HepG2 (cell line): ENCODE measurements around the gene UBL5. TPM values are rescaled to one million over a fixed set of nuclear protein-coding genes. Genes with fewer than 3 reads are reported as not detected.

Experiments used
- ATAC-seq: fragments of 200-7000 bp; cut with Tn5 transposase; 3 replicates; pipeline ENCODE4 v1.9.1; 2020; ENCODE audit warnings: mild to moderate bottlenecking, moderate library complexity
- BruUV-seq: library from RNA; stranded (reverse); fragments of 400-500 nt; replicated peaks from 2 replicates; lab custom pipeline; 2021; lab: Mats Ljungman, UMichigan
- CTCF ChIA-PET: fragments of 300-600 bp; formaldehyde crosslinking; extraction: SDS; loops from one replicate; lab custom pipeline; 2021; ENCODE audit warnings: low total read pairs, inconsistent platforms, low intra/inter-chr PET ratio; lab: Yijun Ruan, JAX
- POLR2A ChIA-PET: fragments of 350-600 bp; sonication (Branson Sonifier 250); formaldehyde crosslinking; loops from one replicate; lab custom pipeline; 2020; ENCODE audit warnings: antibody characterized with exemption, inconsistent platforms; lab: Yijun Ruan, JAX
- DNase-seq: peaks from one replicate; pipeline ENCODE4 v3.0.0-alpha.2; 2015; ENCODE audit warnings: low spot score
- FAIRE-seq: peaks from 3 replicates; lab custom pipeline; 2011; peaks lifted over from hg19 to GRCh38; lab: Jason Lieb, UNC
- H2AFZ ChIP-seq: one replicate; pipeline ENCODE4 v1.6.1; 2011; ENCODE audit warnings: low read length, inconsistent platforms
- H3K27ac ChIP-seq: fragments of 300-600 bp; 3 replicates; pipeline ENCODE4 v1.8.0; 2011; ENCODE audit warnings: mixed run types, mild to moderate bottlenecking, mixed read lengths, low read length, inconsistent platforms; ENCODE audit not compliant: insufficient read depth; ENCODE audit errors: extremely low read length
- H3K27me3 ChIP-seq, 2 experiments: fragments of 200-600 bp in 1 of 2; 2 replicates in 1 of 2; 3 replicates in 1 of 2; pipeline versions ENCODE4 v1.6.0 to v1.8.0; 2011; ENCODE audit warnings: low read length in 2 of 2, mild to moderate bottlenecking in 2 of 2, moderate library complexity in 2 of 2, inconsistent platforms in 1 of 2; ENCODE audit not compliant: insufficient read depth in 2 of 2, control insufficient read depth in 1 of 2
- H3K36me3 ChIP-seq, 2 experiments: fragments of 200-600 bp in 1 of 2; replicated peaks in 1 of 2; 2 replicates in 1 of 2; 3 replicates in 1 of 2; pipeline versions ENCODE4 v1.5.1 to v1.8.0; 2011; ENCODE audit warnings: low read length in 2 of 2, inconsistent platforms in 1 of 2; ENCODE audit not compliant: insufficient read depth in 2 of 2, control insufficient read depth in 1 of 2
- H3K4me1 ChIP-seq: 2 replicates; pipeline ENCODE4 v1.5.1; 2012; ENCODE audit warnings: low read length, inconsistent platforms; ENCODE audit not compliant: insufficient read depth
- H3K4me2 ChIP-seq: 2 replicates; pipeline ENCODE4 v1.6.0; 2011; ENCODE audit warnings: low read depth, low read length, inconsistent platforms
- H3K4me3 ChIP-seq, 3 experiments: fragments of 200-600 bp in 1 of 3; sonication (generic), shearing (Covaris generic) in 1 of 3; replicated peaks in 1 of 3; 2 replicates each; pipeline ENCODE4 v1.5.1; 2011 to 2016; ENCODE audit warnings: low read length in 3 of 3, inconsistent platforms in 2 of 3, low read depth in 2 of 3, mild to moderate bottlenecking in 2 of 3, control low read depth in 1 of 3, mixed read lengths in 1 of 3; ENCODE audit not compliant: insufficient read depth in 1 of 3
- H3K79me2 ChIP-seq: one replicate; pipeline ENCODE4 v1.6.1; 2011; ENCODE audit warnings: low read length, inconsistent platforms; ENCODE audit not compliant: insufficient read depth
- H3K9ac ChIP-seq: 2 replicates; pipeline ENCODE4 v1.6.0; 2011; ENCODE audit warnings: mild to moderate bottlenecking, low read depth, low read length, inconsistent platforms; ENCODE audit not compliant: insufficient read depth
- H3K9me3 ChIP-seq: 2 replicates; pipeline ENCODE4 v1.5.1; 2012; ENCODE audit warnings: mild to moderate bottlenecking, low read length
- H4K20me1 ChIP-seq: 2 replicates; pipeline ENCODE4 v1.6.0; 2011; ENCODE audit warnings: inconsistent platforms, mild to moderate bottlenecking, low read length, moderate library complexity; ENCODE audit not compliant: insufficient read depth
- AFF4 ChIP-seq: sonication (generic); formaldehyde crosslinking; IDR thresholded peaks from 2 replicates; pipeline ENCODE4 v1.4.0; 2020; ENCODE audit warnings: missing genetic modification reagents
- DRAP1 ChIP-seq: IDR thresholded peaks from 2 replicates; pipeline ENCODE4 v1.6.1; 2016; ENCODE audit warnings: missing genetic modification reagents, missing compliant biosample characterization
- GLI4 ChIP-seq: sonication (generic); formaldehyde crosslinking; IDR thresholded peaks from 2 replicates; pipeline ENCODE4 v1.5.1; 2020; ENCODE audit warnings: missing genetic modification reagents, mild to moderate bottlenecking, moderate library complexity, borderline replicate concordance
- ZBTB7A ChIP-seq: sonication (generic); formaldehyde crosslinking; IDR thresholded peaks from 2 replicates; pipeline ENCODE4 v1.8.0; 2022; ENCODE audit warnings: mild to moderate bottlenecking, missing genetic modification reagents
- ZFY ChIP-seq: sonication (generic); formaldehyde crosslinking; IDR thresholded peaks from 2 replicates; pipeline ENCODE4 v1.4.0; 2020; ENCODE audit warnings: missing genetic modification reagents
- ZNF234 ChIP-seq: sonication (generic); formaldehyde crosslinking; conservative IDR thresholded peaks from 2 replicates; pipeline ENCODE4 v1.5.1; 2020; ENCODE audit warnings: mild to moderate bottlenecking, missing genetic modification reagents
- ZNF589 ChIP-seq: sonication (generic); formaldehyde crosslinking; conservative IDR thresholded peaks from 2 replicates; pipeline ENCODE4 v1.8.0; 2022; ENCODE audit warnings: mild to moderate bottlenecking, moderate library complexity, missing genetic modification reagents
- ZNF605 ChIP-seq: sonication (generic); formaldehyde crosslinking; IDR thresholded peaks from 2 replicates; pipeline ENCODE4 v1.8.0; 2022; ENCODE audit warnings: mild to moderate bottlenecking, missing genetic modification reagents
- ZNF616 ChIP-seq: sonication (generic); formaldehyde crosslinking; IDR thresholded peaks from 2 replicates; pipeline ENCODE4 v1.5.0; 2020; ENCODE audit warnings: low read depth, mild to moderate bottlenecking, missing genetic modification reagents
- ZNF709 ChIP-seq: sonication (generic); formaldehyde crosslinking; IDR thresholded peaks from 2 replicates; pipeline ENCODE4 v1.5.0; 2020; ENCODE audit warnings: mild to moderate bottlenecking, missing genetic modification reagents
- WGBS: methylation state at CpG from one replicate; pipeline ENCODE4 v1.1.6; 2017; ENCODE audit warnings: low lambda C conversion rate; 5-methylcytosine and 5-hydroxymethylcytosine counted together
- in situ Hi-C: cut with HindIII; loops from 2 replicates; pipeline ENCODE4 v1.10.0; 2017; ENCODE audit warnings: low pct_unique_long_range_greater_than_20kb; ENCODE audit not compliant: extremely low pct_ligation_motif_present
- intact Hi-C: fragments of 100-400 bp; cut with micrococcal nuclease; formaldehyde crosslinking; loops from one replicate; pipeline ENCODE4 v1.10.0; 2022; ENCODE audit not compliant: unreplicated experiment
- polyA plus RNA-seq, 8 experiments: library from polyadenylated mRNA; depleted of rRNA in 3 of 8; stranded (reverse) in 7 of 8; unstranded in 1 of 8; fragments of >200 nt; fragmentation: Illumina TruSeq in 4 of 8; extraction: Trizol in 4 of 8; gene quantifications; 2 replicates each; pipeline versions ENCODE4 v1.2.1 to v1.2.3, GENCODE V29; 2011 to 2016; ENCODE audit warnings: low read depth in 4 of 8, missing spikeins in 1 of 8, mixed read lengths in 1 of 8; ENCODE audit not compliant: insufficient read depth in 1 of 8
- total RNA-seq, 5 experiments: library from RNA; depleted of rRNA; stranded (reverse); fragments of >200 nt; fragmentation: Illumina TruSeq; extraction: Trizol; gene quantifications; 2 replicates each; pipeline ENCODE4 v1.2.3, GENCODE V29; 2016; ENCODE audit warnings: low read depth in 1 of 5

Gene UBL5
- total and polyA plus RNA-seq, 2 of the 13 experiments (the other 11 are each of a cell fraction or from before 2014, with no cell fraction given) = 373 to 487 TPM

- ChIA-PET CTCF (no interaction called here), POLR2A (no interaction called here)
- H3K27me3 ChIP-seq = peaks cover 4 to 26% of the 10 kb centered on the region in 2 experiments; a peak in 4 of 5 replicates
- H3K36me3 ChIP-seq = no peaks in the 10 kb centered on the region
- BruUV-seq = no TSS peak
- TF ChIP-seq ZNF709 (no peak), ZNF234 (CRISPR knock-in tag) (no peak), ZFY (CRISPR knock-in tag) (no peak), ZNF605 (CRISPR knock-in tag) (no peak), ZBTB7A (CRISPR knock-in tag) (no peak), GLI4 (CRISPR knock-in tag) (no peak), DRAP1 (CRISPR knock-in tag) (no peak), AFF4 (CRISPR knock-in tag) (no peak), ZNF589 (no peak), ZNF616 (no peak)
- no peak overlapping the region for H3K27ac ChIP-seq
- in situ Hi-C loops (no loop called here), intact Hi-C loops (no loop called here)
- 37% methylated on average over 4 of the region's 4 CpGs for WGBS
- ATAC-seq = no peak
- H3K4me3 ChIP-seq = no peak overlapping the region
- no peaks in the 10 kb centered on the region for H3K4me1 ChIP-seq
- no peak for FAIRE-seq
- H3K79me2 ChIP-seq = no peaks in the 10 kb centered on the region
- H3K4me2 ChIP-seq = no peak overlapping the region
- H3K9me3 ChIP-seq = no peaks in the 10 kb centered on the region
- H4K20me1 ChIP-seq = no peaks in the 10 kb centered on the region
- no peak overlapping the region for H3K9ac ChIP-seq
- no peak for DNase-seq
- no peak overlapping the region for H2AFZ ChIP-seq
Measured at GRCh38 chr19:9862938-9863337, 35.2 kb downstream of the UBL5 start.
